HUDEP-2 (cell line): ENCODE data around the gene CDK14.
"Not testable (repeated sequence)": the region's sequence is repeated elsewhere in the genome, so short reads cannot be mapped to it uniquely, and the experiment has no call there.

ENCODE experiments used
- DNase-seq, 76 experiments: peaks; one replicate each; lab custom pipeline; 2025; ENCODE audit not compliant: unreplicated experiment in 76 of 76; lab: John Stamatoyannopoulos, UW

CDK14 gene

DNA sequence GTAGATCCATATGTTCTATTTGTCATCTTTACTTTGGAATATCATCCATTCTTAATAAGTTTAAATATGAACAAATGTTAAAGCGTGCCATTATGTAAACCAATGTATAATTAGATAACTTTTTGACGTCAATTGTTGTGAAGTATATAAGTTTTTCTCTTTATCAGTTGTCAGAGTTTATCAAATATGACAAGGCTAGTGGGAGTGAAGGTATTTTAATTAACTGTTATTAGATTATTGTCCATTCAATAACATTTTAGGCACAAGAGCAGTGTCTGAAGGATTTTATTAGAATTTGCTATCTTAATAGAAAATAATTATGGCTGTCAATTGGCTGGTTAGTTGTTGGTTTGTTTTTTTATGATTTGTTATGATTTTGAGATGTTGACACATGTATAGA is 280.6 kb downstream of the CDK14 start:
- DNase-seq, result no peak

DNA sequence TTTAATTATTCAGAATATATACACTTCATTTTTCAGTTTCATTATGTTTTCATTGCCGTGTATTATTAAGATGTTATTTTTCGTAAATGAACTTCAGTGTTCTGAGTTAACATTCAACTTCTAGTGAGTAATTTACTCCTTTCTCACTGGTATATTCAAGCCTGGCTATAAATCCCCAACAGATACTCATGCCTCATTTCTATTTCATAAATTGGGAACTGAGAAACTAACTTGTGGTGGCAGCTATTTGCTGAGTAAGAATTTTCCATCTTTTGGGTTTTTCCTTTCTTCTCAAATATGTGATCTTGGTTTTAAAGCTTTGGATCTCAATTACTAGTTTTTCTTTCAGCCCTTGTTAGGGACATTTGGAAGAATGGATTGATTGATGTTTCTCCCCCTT is 281.1 kb downstream of the CDK14 start:
- no peak for DNase-seq

- no peak for DNase-seq
Observed at GRCh38 chr7:90879924-90880323, 283.8 kb downstream of the CDK14 start.

- DNase-seq, result no peak
Observed at GRCh38 chr7:90886416-90886815, 290.3 kb downstream of the CDK14 start.

DNA sequence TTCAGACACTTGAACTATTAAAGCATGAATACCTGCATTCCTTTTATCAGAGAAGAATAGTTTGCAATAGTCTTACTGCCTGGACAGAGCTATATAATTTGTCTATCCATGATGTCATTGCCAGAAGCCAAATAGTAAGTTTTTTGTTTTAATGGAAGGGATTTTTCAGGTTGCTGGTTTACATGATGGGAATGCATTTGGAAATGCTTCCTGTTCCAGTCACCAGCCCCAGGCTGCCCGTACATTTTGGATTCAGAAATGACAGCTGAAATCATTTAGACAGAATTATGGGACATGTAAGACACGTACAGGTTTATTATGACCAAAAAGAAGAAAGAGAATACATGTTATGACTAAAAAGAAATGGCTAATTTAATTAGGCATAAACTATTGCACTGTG is 293.1 kb downstream of the CDK14 start:
- no peak for DNase-seq

DNA sequence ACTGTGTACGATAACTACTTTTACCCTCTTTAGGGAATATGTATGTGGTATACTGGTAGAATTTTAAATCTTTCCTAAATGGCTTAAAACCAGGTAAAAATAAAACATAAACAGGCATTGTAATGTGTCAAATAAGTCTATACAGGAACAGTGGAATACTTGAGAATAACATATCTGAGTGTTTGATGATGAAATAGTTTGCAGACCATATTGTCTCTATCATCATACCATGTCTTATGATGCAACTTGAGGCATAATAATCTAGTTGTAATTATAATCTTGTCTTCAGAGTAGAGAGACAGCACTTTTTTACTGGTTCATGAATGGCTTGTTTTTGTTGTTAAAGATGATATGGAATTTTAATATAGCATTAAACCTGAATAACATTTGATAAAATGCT is 293.5 kb downstream of the CDK14 start:
- DNase-seq, result no peak

DNA sequence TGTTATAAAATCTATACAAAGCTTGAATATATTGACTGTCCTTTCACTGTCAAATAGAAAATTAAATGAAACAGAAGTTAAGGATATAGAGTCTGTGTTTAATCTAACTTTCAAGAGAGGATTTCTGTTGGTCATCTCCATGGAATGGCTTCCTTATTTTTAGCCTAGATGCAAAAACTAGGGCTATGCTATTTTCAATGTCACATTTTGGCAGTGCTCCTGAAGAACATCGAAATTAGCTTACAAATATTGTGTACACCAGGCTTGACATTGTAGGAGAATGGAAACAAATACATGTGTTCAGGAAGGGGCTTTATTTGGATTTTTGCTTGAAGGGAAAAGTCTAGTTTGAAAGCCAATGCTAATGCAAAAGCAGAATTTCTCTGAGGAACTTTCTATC is 295.4 kb downstream of the CDK14 start:
- no peak for DNase-seq

- DNase-seq, result no peak
Observed at GRCh38 chr7:90892213-90892612, 296.1 kb downstream of the CDK14 start.

- no peak for DNase-seq
Observed at GRCh38 chr7:90894122-90894521, 298.0 kb downstream of the CDK14 start.

- no peak for DNase-seq
Observed at GRCh38 chr7:90896458-90896857, 300.3 kb downstream of the CDK14 start.

GRCh38 chr7:90897961-90898469 is 301.9 kb downstream of the CDK14 start:
- no peak for DNase-seq

DNA sequence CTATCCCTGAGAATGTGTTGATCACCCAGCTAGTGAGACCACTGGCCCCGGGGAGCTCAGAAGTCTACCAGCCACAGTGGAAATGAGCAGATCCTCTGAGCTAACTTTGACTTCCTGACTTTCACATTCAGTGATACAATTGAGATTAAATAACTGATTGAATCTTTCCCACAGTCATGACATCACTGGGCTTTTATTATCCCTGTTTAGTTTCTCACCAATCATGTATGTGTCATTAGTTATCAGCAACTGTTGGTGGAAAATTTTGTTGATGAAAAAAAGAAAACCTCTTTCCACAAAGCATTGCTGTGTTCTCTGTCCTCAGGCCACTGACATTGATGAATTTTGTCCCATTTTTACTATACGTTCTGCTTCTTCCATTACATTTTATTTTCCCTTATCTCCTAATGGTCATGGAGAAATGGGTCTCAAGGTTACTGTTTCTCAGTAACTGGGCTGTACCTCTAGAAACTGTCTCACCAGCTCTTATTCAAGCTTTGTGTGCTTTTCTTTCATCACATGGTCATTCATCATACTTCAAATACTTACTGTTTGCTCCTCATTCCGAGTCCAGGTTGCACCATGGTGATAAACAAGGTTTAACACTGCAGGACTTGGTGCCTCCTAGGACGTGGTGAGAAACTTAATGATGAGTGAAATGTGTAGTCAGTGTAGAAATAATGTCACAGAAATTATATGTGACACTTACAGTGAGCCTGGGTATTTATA is 304.7 kb downstream of the CDK14 start:
- no peak for DNase-seq

GRCh38 chr7:90903841-90904240 is 307.7 kb downstream of the CDK14 start:
- DNase-seq, result no peak

- DNase-seq, result no peak
Observed at GRCh38 chr7:90910136-90910535, 314.0 kb downstream of the CDK14 start.

GRCh38 chr7:90916319-90916718 is 320.2 kb downstream of the CDK14 start:
- no peak for DNase-seq

- no peak for DNase-seq
Observed at GRCh38 chr7:90917539-90917938, 321.4 kb downstream of the CDK14 start.

- no peak for DNase-seq
Observed at GRCh38 chr7:90918303-90918702, 322.2 kb downstream of the CDK14 start.

- no peak for DNase-seq
Observed at GRCh38 chr7:90919816-90920215, 323.7 kb downstream of the CDK14 start.

- DNase-seq, result no peak
Observed at GRCh38 chr7:90920336-90920735, 324.2 kb downstream of the CDK14 start.

DNA sequence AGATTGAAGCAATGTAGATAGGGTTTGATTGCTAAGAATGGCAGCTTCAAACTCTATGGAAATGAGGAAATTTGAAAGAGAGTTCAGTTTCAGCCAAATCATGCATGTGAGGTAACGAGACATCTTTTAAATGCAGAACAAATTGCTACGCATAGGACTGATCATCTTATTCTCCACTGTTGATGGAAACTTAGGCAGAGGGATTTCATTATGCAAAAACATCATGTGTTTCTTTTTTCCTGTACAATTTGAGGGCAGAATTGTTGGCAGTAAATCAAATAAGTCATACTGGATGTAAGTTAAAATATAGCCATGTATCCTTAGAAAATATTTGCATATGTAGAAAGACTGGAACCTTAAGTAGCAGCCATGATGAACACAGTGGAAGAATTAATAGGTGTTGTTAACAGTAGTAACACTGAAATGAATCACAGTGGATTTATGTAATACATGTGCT is 327.4 kb downstream of the CDK14 start:
- DNase-seq, result no peak

DNA sequence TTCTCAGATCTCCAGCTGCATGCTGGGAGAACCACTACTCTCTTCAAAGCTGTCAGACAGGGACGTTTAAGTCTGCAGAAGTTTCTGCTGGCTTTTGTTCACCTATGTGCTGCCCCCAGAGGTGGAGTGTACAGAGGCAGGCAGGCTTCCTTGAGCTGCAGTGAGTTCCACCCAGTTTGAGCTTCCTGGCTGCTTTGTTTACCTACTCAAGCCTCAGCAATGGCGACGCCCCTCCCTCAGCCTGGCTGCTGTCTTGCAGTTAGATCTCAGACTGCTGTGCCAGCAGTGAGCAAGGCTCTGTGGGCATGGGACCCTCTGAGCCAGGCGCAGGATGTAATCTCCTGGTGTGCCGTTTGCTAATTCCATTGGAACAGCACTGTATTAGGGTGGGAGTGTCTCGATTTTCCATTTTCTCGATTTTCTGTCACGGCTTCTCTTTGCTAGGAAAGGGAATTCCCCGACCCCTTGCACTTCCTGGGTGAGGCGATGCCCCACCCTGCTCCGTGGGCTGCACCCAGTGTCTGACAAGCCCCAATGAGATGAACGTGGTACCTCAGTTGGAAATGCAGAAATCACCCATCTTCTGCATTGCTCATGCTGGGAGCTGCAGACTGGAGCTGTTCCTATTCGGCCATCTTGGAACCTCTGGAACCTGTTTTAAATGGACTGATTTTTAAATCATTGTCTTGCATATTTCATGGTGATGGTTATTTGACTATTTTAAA is 332.7 kb downstream of the CDK14 start:
- DNase-seq, result not testable (repeated sequence)
